GM23248 (cell line): ENCODE measurements around the gene RTL10.

Source experiments
- EZH2 ChIP-seq: fragments of 200-600 bp; sonication (generic); IDR thresholded peaks from 2 replicates; pipeline ENCODE4 v1.6.1; 2018; ENCODE audit warnings: antibody characterized with exemption, mild to moderate bottlenecking; ENCODE audit not compliant: insufficient read depth, poor library complexity, severe bottlenecking
- EZH2phosphoT487 ChIP-seq: fragments of 200-600 bp; sonication (generic); IDR thresholded peaks from 2 replicates; pipeline ENCODE4 v1.6.1; 2018; ENCODE audit warnings: antibody characterized with exemption, moderate library complexity, mild to moderate bottlenecking, low read depth; ENCODE audit not compliant: insufficient read depth

DNA sequence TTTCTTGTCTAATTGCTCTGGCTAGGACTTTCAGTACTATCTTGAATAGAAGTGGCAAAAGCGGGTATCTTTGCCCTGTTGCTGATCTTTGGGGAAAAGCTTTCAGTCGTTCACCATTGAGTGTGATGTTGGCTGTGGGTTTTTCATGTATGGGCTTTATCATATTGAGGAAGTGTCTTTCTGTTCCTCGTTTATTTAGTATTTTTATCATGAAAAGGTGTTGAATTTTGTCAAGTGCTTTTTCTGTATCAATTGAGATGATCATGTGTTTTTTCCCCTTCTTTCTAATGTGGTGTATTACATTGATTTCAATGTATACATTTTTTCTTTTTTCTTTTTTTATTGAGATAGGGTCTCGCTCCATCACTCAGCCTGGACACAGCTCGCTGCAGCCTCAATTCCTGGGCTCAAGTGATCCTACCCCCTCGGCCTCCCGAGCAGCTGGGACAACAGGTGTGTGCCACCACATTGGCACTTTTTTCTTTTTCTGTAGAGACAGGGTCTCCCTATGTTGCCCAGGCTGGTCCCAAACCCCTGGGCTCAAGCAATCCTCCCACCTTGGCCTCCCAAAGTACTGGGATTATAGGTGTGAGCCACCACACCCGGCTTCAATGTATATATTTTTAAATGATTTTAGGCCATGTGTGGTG is 5.3 kb upstream of the RTL10 start:
- TF ChIP-seq EZH2 (no peak), EZH2phosphoT487 (no peak)
